AG09309 (cell line): ENCODE data around the gene GNG3.

ENCODE experiments used
- DNase-seq: peaks from one replicate; pipeline ENCODE4 v3.0.0-alpha.2; 2010; ENCODE audit warnings: low read depth
- H3K4me3 ChIP-seq: 2 replicates; pipeline ENCODE4 v1.5.1; 2011; ENCODE audit warnings: mild to moderate bottlenecking, low read depth, low read length, moderate library complexity; ENCODE audit not compliant: control insufficient read depth
- TF ChIP-seq, protein P1 (sequence below): IDR thresholded peaks from 2 replicates; pipeline ENCODE4 v1.5.1; 2011; ENCODE audit warnings: mild to moderate bottlenecking, low read depth, low read length, inconsistent platforms; ENCODE audit not compliant: insufficient read depth, control insufficient read depth; ENCODE audit errors: missing control alignments

The GNG3 gene

DNA sequence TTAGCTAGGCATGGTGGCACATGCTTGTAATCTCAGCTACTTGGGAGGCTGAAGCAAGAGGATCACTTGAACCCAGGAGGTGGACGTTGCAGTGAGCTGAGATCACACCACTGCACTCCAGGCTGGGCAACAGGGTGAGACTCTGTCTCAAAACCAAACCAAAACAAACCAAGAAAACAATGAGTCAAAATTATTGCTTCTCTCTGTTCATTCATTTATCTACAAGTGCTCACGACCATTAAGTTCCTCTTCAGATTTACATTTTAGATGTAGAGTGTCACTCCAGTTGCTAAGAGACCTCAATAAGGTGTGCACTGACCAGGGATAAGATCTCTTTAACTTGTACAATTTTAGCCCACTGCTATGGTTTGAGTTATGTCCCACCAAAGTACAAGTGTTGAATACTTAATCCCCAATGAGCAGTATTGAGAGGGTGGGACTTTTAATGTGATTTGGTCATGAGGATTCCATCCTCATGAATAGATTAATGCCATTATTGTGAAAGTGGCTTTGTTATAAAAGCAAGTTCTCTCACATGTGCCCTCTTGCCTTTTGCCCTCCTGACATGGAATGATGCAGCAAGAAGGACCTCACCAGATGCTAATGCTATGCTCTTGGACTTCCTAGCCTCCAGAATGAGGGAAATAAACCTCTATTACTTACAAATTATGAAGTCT lies 12.0 kb downstream of the GNG3 start:
- DNase-seq: no peak
- no peak overlapping the region for H3K4me3 ChIP-seq
- TF ChIP-seq, protein P1, sequence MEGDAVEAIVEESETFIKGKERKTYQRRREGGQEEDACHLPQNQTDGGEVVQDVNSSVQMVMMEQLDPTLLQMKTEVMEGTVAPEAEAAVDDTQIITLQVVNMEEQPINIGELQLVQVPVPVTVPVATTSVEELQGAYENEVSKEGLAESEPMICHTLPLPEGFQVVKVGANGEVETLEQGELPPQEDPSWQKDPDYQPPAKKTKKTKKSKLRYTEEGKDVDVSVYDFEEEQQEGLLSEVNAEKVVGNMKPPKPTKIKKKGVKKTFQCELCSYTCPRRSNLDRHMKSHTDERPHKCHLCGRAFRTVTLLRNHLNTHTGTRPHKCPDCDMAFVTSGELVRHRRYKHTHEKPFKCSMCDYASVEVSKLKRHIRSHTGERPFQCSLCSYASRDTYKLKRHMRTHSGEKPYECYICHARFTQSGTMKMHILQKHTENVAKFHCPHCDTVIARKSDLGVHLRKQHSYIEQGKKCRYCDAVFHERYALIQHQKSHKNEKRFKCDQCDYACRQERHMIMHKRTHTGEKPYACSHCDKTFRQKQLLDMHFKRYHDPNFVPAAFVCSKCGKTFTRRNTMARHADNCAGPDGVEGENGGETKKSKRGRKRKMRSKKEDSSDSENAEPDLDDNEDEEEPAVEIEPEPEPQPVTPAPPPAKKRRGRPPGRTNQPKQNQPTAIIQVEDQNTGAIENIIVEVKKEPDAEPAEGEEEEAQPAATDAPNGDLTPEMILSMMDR: no peak

DNA sequence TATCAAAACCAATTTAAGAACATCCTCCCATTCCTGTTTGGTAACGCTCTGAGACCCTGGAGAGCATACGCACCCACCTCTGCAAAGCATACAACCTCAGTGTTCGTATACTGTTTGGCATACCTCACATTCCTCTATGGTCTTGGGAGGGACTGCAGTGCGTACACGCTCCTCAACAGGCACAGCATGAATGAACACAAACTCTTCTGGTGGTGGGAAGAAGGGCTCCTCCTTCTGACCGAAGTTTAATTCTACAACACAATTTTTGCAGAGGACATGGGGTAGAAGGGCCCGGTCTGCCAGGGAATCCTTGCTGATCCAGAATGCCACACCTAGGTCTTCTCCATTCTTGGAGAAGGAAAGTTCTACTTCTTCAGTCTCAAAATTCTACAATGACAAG lies 14.5 kb downstream of the GNG3 start:
- TF ChIP-seq, protein P1: no peak
- no peak for DNase-seq
- H3K4me3 ChIP-seq: no peak overlapping the region

DNA sequence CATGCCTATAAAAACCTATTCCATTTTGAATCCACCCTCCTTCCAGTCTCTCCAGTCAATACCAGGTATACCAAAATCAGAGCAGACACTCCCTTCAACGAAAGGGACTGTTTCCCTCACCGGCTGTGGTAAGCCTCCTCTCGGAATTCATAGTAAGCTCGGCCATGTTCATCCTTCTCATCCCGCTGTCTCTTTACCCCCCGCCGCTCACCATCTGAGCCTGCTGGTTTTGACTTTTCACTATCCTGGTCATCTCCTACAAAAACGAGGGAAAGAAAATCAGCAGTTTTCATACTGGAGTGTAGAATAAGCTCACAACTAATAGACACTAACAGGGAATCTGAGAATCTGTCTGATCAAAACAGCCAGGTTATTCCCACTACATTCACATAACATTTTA lies 16.7 kb downstream of the GNG3 start:
- no peak for DNase-seq
- TF ChIP-seq, protein P1: no peak
- H3K4me3 ChIP-seq: peak overlapping the region; percentile 3

DNA sequence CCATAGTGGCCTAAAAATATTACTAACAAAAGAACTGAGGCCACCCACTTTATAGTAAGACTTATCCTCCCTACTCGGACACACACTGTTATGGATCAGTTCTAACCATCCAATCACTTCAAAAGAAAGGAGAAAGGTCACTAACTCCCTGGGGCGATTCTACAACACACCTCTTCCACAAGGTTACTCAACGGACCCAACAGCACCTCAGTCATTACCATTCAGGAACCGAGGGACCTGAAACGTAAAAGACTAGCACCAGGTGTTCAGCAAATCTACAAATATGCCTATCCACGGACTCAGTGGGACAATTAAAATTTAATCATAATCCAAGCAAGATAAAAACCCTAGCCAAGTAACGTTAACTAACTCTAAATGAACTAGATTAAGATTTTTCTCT lies 18.2 kb downstream of the GNG3 start:
- TF ChIP-seq, protein P1: no peak
- no peak for DNase-seq
- peak overlapping the region; percentile 84 for H3K4me3 ChIP-seq

DNA sequence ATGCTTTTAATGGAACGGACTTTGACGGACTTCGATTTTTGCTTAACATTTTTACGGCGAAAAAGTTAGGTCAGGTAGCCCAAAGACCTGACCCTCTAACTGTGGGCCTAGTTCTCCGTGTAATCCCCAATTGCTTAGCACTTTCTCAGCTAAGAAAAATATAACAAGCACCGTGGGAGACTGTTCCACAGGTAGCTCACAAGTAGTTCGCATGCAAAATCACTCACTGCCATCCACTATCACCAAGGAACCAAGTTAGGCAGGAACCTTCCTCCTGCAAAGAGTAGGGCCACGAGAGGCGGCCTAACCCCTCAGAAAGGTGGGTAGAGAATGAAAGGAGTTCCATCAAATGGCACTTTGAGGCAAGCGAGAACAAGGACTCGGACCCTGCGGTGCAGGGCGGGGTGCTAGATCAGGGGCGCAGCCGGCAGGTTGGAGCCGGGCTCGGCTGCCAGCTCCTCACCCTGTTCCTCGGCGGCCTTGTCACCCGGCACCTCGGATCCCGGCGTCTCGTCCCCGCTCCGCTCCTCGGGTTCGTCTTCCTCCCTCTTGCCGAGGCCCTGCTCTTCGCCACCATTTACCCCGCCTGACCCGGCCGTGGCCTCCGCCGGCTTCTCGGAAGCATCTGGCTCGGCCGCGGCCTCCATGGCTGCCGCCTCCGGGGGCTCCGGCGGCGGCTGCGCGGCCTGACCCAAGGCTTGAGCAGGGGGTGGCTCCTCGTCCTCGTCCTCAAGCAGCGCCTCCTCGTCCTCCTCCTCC lies 18.9 kb downstream of the GNG3 start:
- DNase-seq: no peak
- TF ChIP-seq, protein P1: no peak
- H3K4me3 ChIP-seq: peak overlapping the region; percentile 84

DNA sequence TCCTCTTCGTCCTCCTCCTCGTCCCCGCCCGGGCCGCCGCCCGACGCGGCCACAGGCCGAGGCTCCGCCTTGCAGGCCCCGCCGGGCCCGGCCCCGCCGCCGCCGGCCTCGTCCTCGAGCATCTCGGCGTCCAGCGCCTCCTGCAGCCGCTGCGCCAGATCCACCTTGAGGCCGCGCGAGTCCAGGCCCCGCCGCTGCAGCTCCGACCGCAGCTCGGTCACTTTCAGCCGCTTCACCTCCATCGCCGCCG lies 19.4 kb downstream of the GNG3 start:
- no peak for DNase-seq
- peak overlapping the region; percentile 84 for H3K4me3 ChIP-seq
- TF ChIP-seq, protein P1: no peak
